HG02938 (cell line): ENCODE data around the gene WFDC1.

Experiments used
- ATAC-seq: cut with Tn5 transposase; IDR thresholded peaks from one replicate; pipeline ENCODE4 v1.9.1; 2021; ENCODE audit warnings: mild to moderate bottlenecking, moderate library complexity; ENCODE audit not compliant: unreplicated experiment

Gene WFDC1

GRCh38 chr16:84302111-84302954 lies 7.7 kb downstream of the WFDC1 start:
- no peak for ATAC-seq

GRCh38 chr16:84303023-84303422 lies 8.3 kb downstream of the WFDC1 start:
- ATAC-seq, result no peak

- ATAC-seq, result no peak
Observed at GRCh38 chr16:84303516-84303915, 8.8 kb downstream of the WFDC1 start.

- ATAC-seq, result no peak
Observed at GRCh38 chr16:84306564-84306963, 11.9 kb downstream of the WFDC1 start.

GRCh38 chr16:84307209-84307954 lies 12.7 kb downstream of the WFDC1 start:
- no peak for ATAC-seq

GRCh38 chr16:84308120-84308519 lies 13.4 kb downstream of the WFDC1 start:
- ATAC-seq, result no peak

GRCh38 chr16:84310642-84311041 lies 16.0 kb downstream of the WFDC1 start:
- ATAC-seq, result no peak

- no peak for ATAC-seq
Observed at GRCh38 chr16:84312783-84313382, 18.2 kb downstream of the WFDC1 start.

GRCh38 chr16:84313921-84314320 lies 19.2 kb downstream of the WFDC1 start:
- ATAC-seq, result no peak

- no peak for ATAC-seq
Observed at GRCh38 chr16:84314373-84314772, 19.7 kb downstream of the WFDC1 start.

- ATAC-seq, result no peak
Observed at GRCh38 chr16:84314814-84315213, 20.1 kb downstream of the WFDC1 start.

GRCh38 chr16:84315422-84315821 lies 20.7 kb downstream of the WFDC1 start:
- no peak for ATAC-seq

GRCh38 chr16:84318091-84318975 lies 23.7 kb downstream of the WFDC1 start:
- no peak for ATAC-seq

- ATAC-seq, result no peak
Observed at GRCh38 chr16:84319146-84319760, 24.6 kb downstream of the WFDC1 start.

- no peak for ATAC-seq
Observed at GRCh38 chr16:84320511-84320910, 25.8 kb downstream of the WFDC1 start.

GRCh38 chr16:84321932-84322331 lies 27.3 kb downstream of the WFDC1 start:
- ATAC-seq, result no peak

- no peak for ATAC-seq
Observed at GRCh38 chr16:84322749-84323148, 28.1 kb downstream of the WFDC1 start.

GRCh38 chr16:84323606-84324005 lies 28.9 kb downstream of the WFDC1 start:
- ATAC-seq, result no peak

GRCh38 chr16:84324434-84325262 lies 30.0 kb downstream of the WFDC1 start:
- ATAC-seq, result no peak
